Astrocyte (in vitro differentiated cells and primary cell): ENCODE measurements around the gene TRPC4.

ENCODE experiments used
- CTCF ChIP-seq: IDR thresholded peaks from 2 replicates; pipeline ENCODE4 v1.5.1; 2011; ENCODE audit warnings: low read depth, mild to moderate bottlenecking, inconsistent platforms, low read length, moderate library complexity; ENCODE audit not compliant: insufficient read depth
- EZH2 ChIP-seq: IDR thresholded peaks from 2 replicates; pipeline ENCODE4 v1.6.1; 2012; ENCODE audit warnings: mild to moderate bottlenecking, low read length, inconsistent platforms; ENCODE audit not compliant: insufficient read depth

- TF ChIP-seq CTCF (no peak), EZH2 (no peak)
Measured at GRCh38 chr13:37772644-37773043, 96.9 kb downstream of the TRPC4 start.
